ENCODE data around the gene NTRK3.

The NTRK3 gene

GRCh38 chr15:87938031-87938430 lies 318.5 kb downstream of the NTRK3 start:
- TF ChIP-seq, protein P1, sequence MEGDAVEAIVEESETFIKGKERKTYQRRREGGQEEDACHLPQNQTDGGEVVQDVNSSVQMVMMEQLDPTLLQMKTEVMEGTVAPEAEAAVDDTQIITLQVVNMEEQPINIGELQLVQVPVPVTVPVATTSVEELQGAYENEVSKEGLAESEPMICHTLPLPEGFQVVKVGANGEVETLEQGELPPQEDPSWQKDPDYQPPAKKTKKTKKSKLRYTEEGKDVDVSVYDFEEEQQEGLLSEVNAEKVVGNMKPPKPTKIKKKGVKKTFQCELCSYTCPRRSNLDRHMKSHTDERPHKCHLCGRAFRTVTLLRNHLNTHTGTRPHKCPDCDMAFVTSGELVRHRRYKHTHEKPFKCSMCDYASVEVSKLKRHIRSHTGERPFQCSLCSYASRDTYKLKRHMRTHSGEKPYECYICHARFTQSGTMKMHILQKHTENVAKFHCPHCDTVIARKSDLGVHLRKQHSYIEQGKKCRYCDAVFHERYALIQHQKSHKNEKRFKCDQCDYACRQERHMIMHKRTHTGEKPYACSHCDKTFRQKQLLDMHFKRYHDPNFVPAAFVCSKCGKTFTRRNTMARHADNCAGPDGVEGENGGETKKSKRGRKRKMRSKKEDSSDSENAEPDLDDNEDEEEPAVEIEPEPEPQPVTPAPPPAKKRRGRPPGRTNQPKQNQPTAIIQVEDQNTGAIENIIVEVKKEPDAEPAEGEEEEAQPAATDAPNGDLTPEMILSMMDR (conservative IDR thresholded peaks at IDR 0.05): no peak
- H3K27ac ChIP-seq: no peak overlapping the region

DNA sequence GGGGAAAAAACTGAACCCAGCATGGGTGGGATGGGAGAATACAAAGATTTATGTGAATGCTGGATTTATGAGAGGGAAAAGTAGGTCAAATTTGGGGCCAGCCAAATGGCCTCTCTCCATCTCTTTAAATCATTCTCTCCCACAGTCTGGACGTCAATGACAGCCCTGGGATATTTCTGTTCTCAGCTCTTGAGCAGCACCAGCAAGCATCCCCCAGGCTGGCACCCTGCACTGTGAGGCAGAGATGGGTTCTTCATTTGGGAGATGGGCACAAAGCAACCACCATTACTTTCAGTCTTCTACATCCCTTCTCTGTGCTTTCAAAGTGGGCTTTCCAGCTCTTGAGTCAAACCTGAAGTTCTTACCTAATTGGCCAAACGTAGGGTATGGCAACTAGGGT lies 321.0 kb downstream of the NTRK3 start:
- TF ChIP-seq, protein P1 (conservative IDR thresholded peaks at IDR 0.05): no peak
- no peak overlapping the region for H3K27ac ChIP-seq

DNA sequence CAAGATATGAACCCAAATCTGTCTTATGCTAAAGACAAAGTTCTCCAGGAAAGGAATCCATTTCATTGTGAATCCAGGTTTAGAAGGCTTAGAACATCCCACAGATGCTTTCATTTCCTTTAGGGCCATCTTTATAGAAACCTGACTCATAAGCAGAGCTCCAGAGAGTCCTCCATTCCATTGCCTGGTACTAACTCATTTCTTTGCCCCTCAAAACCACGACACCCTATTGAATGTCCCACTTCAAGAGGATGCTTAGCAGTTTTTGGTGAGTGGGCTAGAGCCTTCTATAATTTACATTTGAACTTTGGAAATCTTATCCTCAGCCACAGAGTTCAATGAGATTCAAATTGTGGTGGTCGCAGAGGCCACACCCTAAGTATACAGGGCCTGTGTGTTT lies 325.0 kb downstream of the NTRK3 start:
- no peak overlapping the region for H3K27ac ChIP-seq
- TF ChIP-seq, protein P1 (conservative IDR thresholded peaks at IDR 0.05): no peak

- TF ChIP-seq, protein P1 (conservative IDR thresholded peaks at IDR 0.05): no peak
- no peak overlapping the region for H3K27ac ChIP-seq
These were observed 326.1 kb downstream of the NTRK3 start for GRCh38 chr15:87930457-87930856.

- TF ChIP-seq, protein P1 (conservative IDR thresholded peaks at IDR 0.05): no peak
- H3K27ac ChIP-seq: no peak overlapping the region
These were observed 326.7 kb downstream of the NTRK3 start for GRCh38 chr15:87929841-87930240.

DNA sequence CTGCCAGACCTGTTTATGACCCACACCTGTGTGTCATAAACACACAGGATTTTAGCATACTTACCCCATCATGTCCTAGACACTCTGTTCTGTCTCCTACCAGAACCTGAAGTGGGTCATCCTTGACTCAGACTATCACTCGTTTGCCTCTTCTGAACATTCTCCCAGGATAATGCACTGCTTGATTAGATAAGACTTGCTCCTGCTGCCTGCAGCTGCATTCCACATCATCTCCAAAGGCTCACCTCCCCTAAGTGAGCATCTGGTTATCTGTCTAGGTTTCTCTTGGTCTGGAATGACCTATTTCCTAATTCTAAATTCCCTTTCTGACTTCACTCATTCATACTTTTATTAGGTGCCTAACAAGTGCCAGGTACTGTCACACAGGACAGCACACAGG lies 332.1 kb downstream of the NTRK3 start:
- TF ChIP-seq, protein P1 (conservative IDR thresholded peaks at IDR 0.05): no peak
- no peak overlapping the region for H3K27ac ChIP-seq

DNA sequence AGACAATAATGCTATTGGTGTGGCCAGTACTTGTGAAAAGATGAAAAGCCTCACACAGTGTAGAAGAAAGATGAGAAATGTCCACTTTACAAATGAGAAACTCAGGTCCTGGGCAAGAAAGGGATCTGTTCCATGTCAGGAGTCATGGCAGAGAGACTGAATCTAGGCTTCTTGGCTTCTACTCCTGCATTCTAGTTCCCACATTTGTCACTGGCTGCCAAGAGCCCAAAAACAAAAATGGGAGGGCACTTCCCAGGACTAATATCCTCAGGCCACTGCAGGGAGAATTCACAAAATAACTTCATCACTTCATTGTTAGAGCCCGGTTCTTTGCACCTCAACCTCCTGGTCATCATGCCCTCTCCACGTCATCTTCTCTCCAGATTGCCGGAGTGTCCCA lies 337.5 kb downstream of the NTRK3 start:
- TF ChIP-seq, protein P1 (conservative IDR thresholded peaks at IDR 0.05): no peak
- no peak overlapping the region for H3K27ac ChIP-seq

DNA sequence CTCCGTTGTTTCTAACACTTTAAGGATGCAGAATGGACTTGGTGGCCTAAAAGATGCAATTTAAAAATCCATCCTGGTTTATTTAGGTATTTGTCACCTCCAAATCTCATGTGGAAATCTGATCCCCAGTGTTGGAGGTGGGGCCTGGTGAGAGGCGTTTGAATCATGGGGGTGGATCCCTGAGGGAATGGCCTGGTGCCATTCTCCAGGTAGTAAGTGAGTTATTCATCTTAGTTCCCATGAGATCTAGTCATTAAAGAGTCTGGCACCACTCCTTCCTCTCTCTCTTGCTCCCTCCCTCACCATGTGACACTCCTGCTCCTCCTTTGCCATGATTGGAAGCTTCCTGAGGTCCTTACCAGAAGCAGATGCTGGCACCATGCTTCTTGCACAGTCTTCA lies 339.1 kb downstream of the NTRK3 start:
- H3K27ac ChIP-seq: no peak overlapping the region
- TF ChIP-seq, protein P1 (conservative IDR thresholded peaks at IDR 0.05): no peak

Data from VCaP (cell line).